ENCODE measurements around the gene TANC1.
"Not testable (repeated sequence)": the region's sequence is repeated elsewhere in the genome, so short reads cannot be mapped to it uniquely, and the experiment has no call there.

The TANC1 gene

DNA sequence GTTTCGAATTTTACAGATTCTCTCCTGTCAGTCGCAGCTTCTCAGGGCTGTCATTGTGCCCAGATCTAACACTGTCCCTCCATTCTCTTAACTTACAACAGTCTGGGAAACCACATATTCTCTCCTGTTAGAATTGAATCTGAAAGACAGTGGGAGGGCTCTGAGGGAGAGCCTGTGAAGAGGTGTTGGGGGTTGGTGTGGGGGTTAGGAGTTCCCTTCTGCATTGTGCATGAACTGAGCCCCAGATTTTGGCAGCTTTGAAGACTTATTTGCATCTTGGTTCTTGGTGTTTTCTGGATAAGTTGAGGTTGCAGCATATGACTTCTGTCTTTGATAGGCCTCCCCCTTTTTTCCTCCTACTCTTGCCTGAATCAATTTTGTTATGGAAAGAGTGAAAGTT is 64.1 kb downstream of the TANC1 start:
- H3K4me3 ChIP-seq (ENCODE audit: low read length) = no peak overlapping the region
- H3K27me3 ChIP-seq (ENCODE audit: insufficient read depth, low read length) = no peaks in the 10 kb centered on the region
- WGBS = 60% methylated on average over 2 of the region's 2 CpGs
- H3K9ac ChIP-seq (ENCODE audit: low read depth, low read length) = no peak overlapping the region
- H3K9me3 ChIP-seq (ENCODE audit: insufficient read depth, low read depth, low read length) = no peaks in the 10 kb centered on the region
- H3K4me1 ChIP-seq (ENCODE audit: insufficient read depth, low read length) = peaks cover 34% of the 10 kb centered on the region
- no peaks in the 10 kb centered on the region for H3K36me3 ChIP-seq (ENCODE audit: insufficient read depth, low read length)
- H3K27ac ChIP-seq (ENCODE audit: low read depth, low read length) = no peak overlapping the region

- no peaks in the 10 kb centered on the region for H3K9me3 ChIP-seq (ENCODE audit: insufficient read depth, low read depth, low read length)
- no peaks in the 10 kb centered on the region for H3K27me3 ChIP-seq (ENCODE audit: insufficient read depth, low read length)
- H3K27ac ChIP-seq (ENCODE audit: low read depth, low read length) = no peak overlapping the region
- H3K36me3 ChIP-seq (ENCODE audit: insufficient read depth, low read length) = no peaks in the 10 kb centered on the region
- peaks cover 34% of the 10 kb centered on the region for H3K4me1 ChIP-seq (ENCODE audit: insufficient read depth, low read length)
- H3K9ac ChIP-seq (ENCODE audit: low read depth, low read length) = no peak overlapping the region
- WGBS = 84% methylated on average over 7 of the region's 7 CpGs
- H3K4me3 ChIP-seq (ENCODE audit: low read length) = no peak overlapping the region
Observed at GRCh38 chr2:159034713-159035112, 66.3 kb downstream of the TANC1 start.

DNA sequence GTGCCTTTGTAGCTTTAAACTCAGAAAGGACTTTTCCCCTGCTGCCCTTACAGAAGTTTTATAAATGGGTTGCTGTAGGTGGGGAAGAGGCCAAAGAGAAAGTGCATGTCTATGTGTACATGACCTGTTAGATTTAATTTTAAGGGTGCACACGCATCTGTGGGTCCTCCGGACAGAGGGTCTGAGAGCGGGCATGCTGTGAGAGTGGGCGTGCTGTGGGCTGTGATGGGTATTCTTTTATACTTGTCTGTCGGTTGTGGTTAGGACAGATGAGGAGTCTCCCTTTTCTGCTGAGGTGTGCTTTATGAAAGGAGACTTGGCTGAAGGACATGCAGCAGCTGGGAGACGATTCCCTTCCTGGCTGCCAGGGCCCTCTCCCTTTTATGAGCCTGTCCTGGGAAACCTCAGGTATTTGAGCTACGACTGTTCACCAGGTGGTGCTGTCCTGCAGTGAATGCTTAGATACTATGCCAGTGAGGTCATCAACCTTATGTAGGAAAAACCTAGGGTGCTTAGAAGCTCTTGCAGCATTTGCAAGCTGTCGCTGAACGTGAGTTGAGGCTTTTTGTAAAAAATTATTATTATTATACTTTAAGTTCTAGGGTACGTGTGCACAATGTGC is 67.5 kb downstream of the TANC1 start:
- Histone ChIP-seq H3K9me3 (ENCODE audit: insufficient read depth, low read depth, low read length) (0 out of 2 replicates have a peak, but pooled peaks cover under 1% of the 10 kb centered on the region), H3K9ac (ENCODE audit: low read depth, low read length) (no peak overlapping the region), H3K36me3 (ENCODE audit: insufficient read depth, low read length) (no peaks in the 10 kb centered on the region), H3K27me3 (ENCODE audit: insufficient read depth, low read length) (no peaks in the 10 kb centered on the region), H3K4me1 (ENCODE audit: insufficient read depth, low read length) (peaks cover 26% of the 10 kb centered on the region), H3K4me3 (ENCODE audit: low read length) (no peak overlapping the region), H3K27ac (ENCODE audit: low read depth, low read length) (no peak overlapping the region)
- WGBS = 78% methylated on average over 10 of the region's 10 CpGs

DNA sequence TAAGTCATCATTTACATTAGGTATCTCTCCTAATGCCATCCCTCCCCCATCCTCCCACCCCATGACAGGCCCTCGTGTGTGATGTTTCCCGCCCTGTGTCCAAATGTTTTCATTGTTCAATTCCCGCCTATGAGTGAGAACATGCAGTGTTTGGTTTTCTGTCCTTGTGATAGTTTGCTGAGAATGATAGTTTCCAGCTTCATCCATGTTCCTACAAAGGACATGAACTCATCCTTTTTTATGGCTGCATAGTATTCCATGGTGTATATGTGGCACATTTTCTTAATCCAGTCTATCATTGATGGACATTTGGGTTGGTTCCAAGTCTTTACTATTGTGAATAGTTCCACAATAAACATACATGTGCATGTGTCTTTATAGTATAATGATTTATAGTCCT is 68.0 kb downstream of the TANC1 start:
- H3K9me3 ChIP-seq (ENCODE audit: insufficient read depth, low read depth, low read length); H3K27ac ChIP-seq (ENCODE audit: low read depth, low read length); H3K4me3 ChIP-seq (ENCODE audit: low read length); H3K9ac ChIP-seq (ENCODE audit: low read depth, low read length); H3K27me3 ChIP-seq (ENCODE audit: insufficient read depth, low read length); H3K36me3 ChIP-seq (ENCODE audit: insufficient read depth, low read length): not testable (repeated sequence)
- 91% methylated on average over 3 of the region's 3 CpGs for WGBS
- peaks cover 21% of the 10 kb centered on the region for H3K4me1 ChIP-seq (ENCODE audit: insufficient read depth, low read length)

- peaks cover 19% of the 10 kb centered on the region for H3K9me3 ChIP-seq (ENCODE audit: insufficient read depth, low read depth, low read length)
- H3K27me3 ChIP-seq (ENCODE audit: insufficient read depth, low read length); H3K4me3 ChIP-seq (ENCODE audit: low read length); H3K9ac ChIP-seq (ENCODE audit: low read depth, low read length); H3K27ac ChIP-seq (ENCODE audit: low read depth, low read length); H3K36me3 ChIP-seq (ENCODE audit: insufficient read depth, low read length); H3K4me1 ChIP-seq (ENCODE audit: insufficient read depth, low read length): not testable (repeated sequence)
- WGBS = 92% methylated on average over 11 of the region's 11 CpGs
Observed at GRCh38 chr2:159041328-159041727, 72.9 kb downstream of the TANC1 start.

DNA sequence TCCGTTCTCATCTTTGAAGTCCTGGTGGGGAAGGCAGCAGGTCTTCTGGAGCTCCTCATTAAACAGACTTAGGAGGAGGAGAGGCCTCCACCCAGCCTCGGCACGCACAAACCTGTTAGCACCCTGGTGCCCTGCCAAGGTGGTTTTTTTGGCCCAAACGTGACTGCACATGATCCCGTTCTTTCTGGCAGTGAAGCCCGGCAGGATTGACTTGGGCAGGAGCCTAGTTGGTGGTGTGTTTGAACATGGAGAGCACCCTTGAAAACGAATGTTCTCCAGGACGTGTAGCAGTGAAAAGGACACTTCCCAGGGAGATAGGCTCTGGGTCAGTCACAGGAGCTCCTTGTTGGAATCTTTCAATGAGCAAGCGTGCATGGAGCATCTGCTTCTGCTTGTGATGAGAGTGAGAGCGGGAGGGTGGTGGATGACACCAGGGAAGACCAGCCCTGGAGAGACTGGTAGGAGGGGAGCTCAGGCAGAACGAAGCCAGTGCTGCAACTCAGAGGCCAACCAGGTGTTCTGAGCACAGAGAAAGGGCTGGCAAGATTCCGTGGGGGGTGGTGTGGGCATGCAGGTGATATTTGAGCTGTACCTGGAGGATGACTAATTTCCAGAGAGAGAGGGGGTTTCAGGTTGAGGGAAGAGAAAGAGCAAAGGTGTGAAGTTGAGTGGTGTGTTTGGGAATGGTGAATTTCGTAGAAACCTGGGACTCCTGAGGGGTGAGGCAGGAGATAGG is 73.8 kb downstream of the TANC1 start:
- Histone ChIP-seq H3K27ac (ENCODE audit: low read depth, low read length) (no peak overlapping the region), H3K4me3 (ENCODE audit: low read length) (no peak overlapping the region)

DNA sequence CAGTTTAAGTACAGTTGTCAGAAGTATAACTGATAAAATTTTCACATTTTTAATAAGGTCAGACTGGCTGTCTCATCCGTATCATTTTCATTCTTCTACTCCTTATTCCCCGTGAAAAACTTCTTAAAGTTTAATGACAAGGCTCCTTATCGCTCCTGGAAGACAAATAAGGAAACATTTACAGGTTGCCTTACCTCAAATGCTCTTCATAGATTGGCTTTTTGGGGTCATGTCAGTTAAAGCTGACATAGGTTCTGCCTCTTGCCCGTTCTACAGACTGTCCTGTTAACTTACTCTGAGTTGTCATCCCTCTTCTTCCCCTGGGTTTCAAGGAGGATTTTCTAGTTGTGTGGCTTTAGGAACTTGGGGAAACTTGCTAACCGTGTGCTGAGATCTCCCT is 75.3 kb downstream of the TANC1 start:
- peaks cover 19% of the 10 kb centered on the region for H3K9me3 ChIP-seq (ENCODE audit: insufficient read depth, low read depth, low read length)
- H3K9ac ChIP-seq (ENCODE audit: low read depth, low read length) = no peak overlapping the region
- H3K27ac ChIP-seq (ENCODE audit: low read depth, low read length) = no peak overlapping the region
- no peaks in the 10 kb centered on the region for H3K27me3 ChIP-seq (ENCODE audit: insufficient read depth, low read length)
- H3K4me1 ChIP-seq (ENCODE audit: insufficient read depth, low read length) = peaks cover 14% of the 10 kb centered on the region
- no peaks in the 10 kb centered on the region for H3K36me3 ChIP-seq (ENCODE audit: insufficient read depth, low read length)
- no peak overlapping the region for H3K4me3 ChIP-seq (ENCODE audit: low read length)
- 94% methylated on average over 5 of the region's 5 CpGs for WGBS

More for the DNA sequence above, 73.8 kb downstream of the TANC1 start:
- WGBS = 92% methylated on average over 13 of the region's 13 CpGs
- H3K9me3 ChIP-seq (ENCODE audit: insufficient read depth, low read depth, low read length) = peaks cover 19% of the 10 kb centered on the region
- H3K27me3 ChIP-seq (ENCODE audit: insufficient read depth, low read length) = no peaks in the 10 kb centered on the region
- H3K36me3 ChIP-seq (ENCODE audit: insufficient read depth, low read length) = no peaks in the 10 kb centered on the region
- H3K9ac ChIP-seq (ENCODE audit: low read depth, low read length) = no peak overlapping the region
- peaks cover 11% of the 10 kb centered on the region for H3K4me1 ChIP-seq (ENCODE audit: insufficient read depth, low read length)

GRCh38 chr2:159044804-159045286 is 76.4 kb downstream of the TANC1 start:
- 79% methylated on average over 4 of the region's 4 CpGs for WGBS
- peaks cover 19% of the 10 kb centered on the region for H3K9me3 ChIP-seq (ENCODE audit: insufficient read depth, low read depth, low read length)

DNA sequence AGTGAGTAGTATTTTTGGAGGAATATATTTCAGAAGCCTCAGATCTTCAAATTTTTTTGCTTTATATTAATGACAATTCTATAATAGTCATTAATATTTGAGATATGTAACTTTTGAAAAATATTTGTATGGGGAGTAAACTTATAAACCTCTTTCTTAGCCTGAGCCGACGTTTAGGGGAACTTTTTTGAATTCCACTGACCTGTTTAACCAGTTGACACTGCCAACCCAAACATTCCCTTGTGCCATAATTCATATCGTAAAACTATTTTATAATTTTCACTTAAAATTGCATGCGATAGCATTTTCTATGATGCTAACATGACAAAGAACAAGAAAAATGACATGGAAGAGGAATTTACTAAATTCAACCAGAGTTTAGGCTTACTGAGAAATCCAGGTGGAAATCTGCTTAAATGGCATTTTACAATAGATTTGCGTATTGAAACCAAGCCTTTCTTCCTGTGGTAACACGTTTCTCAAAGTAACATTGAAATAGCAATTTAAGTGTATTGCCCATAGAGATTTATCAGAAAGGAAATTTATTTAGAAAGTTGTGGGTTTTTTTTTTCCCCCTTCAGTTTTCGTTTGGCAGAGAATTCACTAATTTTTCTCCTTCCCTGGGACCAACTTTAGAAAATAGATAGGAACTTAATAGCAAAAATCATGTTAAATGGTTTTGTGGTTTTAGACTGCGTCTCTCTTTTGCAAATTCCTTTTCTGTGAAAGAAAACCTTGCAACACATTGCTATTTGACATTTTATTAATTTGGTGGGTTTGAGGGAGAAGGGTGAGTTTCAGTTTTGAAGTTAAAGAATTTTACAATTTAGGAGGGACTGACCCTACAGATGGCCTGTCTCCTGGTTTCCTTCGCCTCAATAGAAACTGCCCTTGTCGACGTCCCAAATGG is 77.4 kb downstream of the TANC1 start:
- Histone ChIP-seq H3K9ac (ENCODE audit: low read depth, low read length) (no peak overlapping the region), H3K4me3 (ENCODE audit: low read length) (no peak overlapping the region), H3K4me1 (ENCODE audit: insufficient read depth, low read length) (peaks cover 14% of the 10 kb centered on the region), H3K27me3 (ENCODE audit: insufficient read depth, low read length) (no peaks in the 10 kb centered on the region), H3K36me3 (ENCODE audit: insufficient read depth, low read length) (no peaks in the 10 kb centered on the region), H3K9me3 (ENCODE audit: insufficient read depth, low read depth, low read length) (peaks cover 19% of the 10 kb centered on the region), H3K27ac (ENCODE audit: low read depth, low read length) (no peak overlapping the region)
- 89% methylated on average over 10 of the region's 11 CpGs for WGBS

More at GRCh38 chr2:159044804-159045286, 76.4 kb downstream of the TANC1 start:
- Histone ChIP-seq H3K36me3 (ENCODE audit: insufficient read depth, low read length) (no peaks in the 10 kb centered on the region), H3K27me3 (ENCODE audit: insufficient read depth, low read length) (no peaks in the 10 kb centered on the region), H3K4me1 (ENCODE audit: insufficient read depth, low read length) (peaks cover 14% of the 10 kb centered on the region), H3K4me3 (ENCODE audit: low read length) (no peak overlapping the region), H3K27ac (ENCODE audit: low read depth, low read length) (no peak overlapping the region), H3K9ac (ENCODE audit: low read depth, low read length) (no peak overlapping the region)

DNA sequence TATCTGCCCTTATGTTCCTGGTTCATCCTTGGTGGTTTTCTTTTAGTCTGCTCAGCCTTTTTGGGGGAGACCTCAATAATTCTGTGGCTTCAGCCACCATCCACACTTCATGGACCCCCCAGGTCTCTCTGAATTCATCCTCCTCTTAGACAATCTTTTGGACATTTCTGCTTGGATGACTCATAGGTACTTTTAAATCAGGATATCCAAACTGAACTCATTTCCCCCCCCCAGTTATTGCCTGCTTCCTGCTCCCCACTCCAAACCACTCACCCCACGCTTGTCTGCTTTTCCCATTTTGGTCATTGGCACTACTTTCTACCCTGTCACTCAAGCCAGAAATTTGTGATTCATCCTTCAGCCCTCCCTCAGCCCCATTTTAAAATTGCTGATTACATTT is 78.5 kb downstream of the TANC1 start:
- Histone ChIP-seq H3K27me3 (ENCODE audit: insufficient read depth, low read length) (no peaks in the 10 kb centered on the region), H3K4me1 (ENCODE audit: insufficient read depth, low read length) (peaks cover 14% of the 10 kb centered on the region), H3K4me3 (ENCODE audit: low read length) (no peak overlapping the region), H3K27ac (ENCODE audit: low read depth, low read length) (no peak overlapping the region), H3K9me3 (ENCODE audit: insufficient read depth, low read depth, low read length) (peaks cover 8% of the 10 kb centered on the region), H3K36me3 (ENCODE audit: insufficient read depth, low read length) (no peaks in the 10 kb centered on the region), H3K9ac (ENCODE audit: low read depth, low read length) (no peak overlapping the region)
- WGBS = 87% methylated on average over 1 of the region's 1 CpG

DNA sequence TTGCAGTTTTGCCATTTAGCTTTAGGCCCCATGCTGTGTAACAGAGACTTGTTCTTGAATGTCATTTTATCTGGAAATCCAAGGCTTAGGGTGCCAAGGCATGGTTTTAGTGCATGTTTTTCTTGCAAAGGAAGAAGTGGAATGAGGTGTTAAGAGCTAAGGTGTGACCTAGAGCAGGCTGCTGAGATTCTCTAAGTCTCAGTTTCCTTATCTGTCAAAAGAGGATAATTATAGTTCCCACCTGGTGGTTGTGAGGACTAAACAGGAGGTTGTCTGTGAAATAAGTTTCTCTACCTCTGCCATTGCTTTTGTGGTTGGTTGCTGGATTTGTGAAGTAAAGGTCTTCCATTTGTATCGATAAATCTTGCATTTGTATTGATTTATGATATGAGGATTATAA is 82.0 kb downstream of the TANC1 start:
- Histone ChIP-seq H3K36me3 (ENCODE audit: insufficient read depth, low read length) (no peaks in the 10 kb centered on the region), H3K27ac (ENCODE audit: low read depth, low read length) (no peak overlapping the region), H3K9me3 (ENCODE audit: insufficient read depth, low read depth, low read length) (no peaks in the 10 kb centered on the region), H3K9ac (ENCODE audit: low read depth, low read length) (no peak overlapping the region), H3K4me3 (ENCODE audit: low read length) (no peak overlapping the region), H3K4me1 (ENCODE audit: insufficient read depth, low read length) (peaks cover 10% of the 10 kb centered on the region), H3K27me3 (ENCODE audit: insufficient read depth, low read length) (no peaks in the 10 kb centered on the region)
- WGBS = 98% methylated on average over 1 of the region's 1 CpG

All from HUES64 (cell line).